Skin of body (tissue), 2 donors: ENCODE data around the gene FGFRL1. TPM values are rescaled to one million over a fixed set of nuclear protein-coding genes. Genes with fewer than 3 reads are reported as not detected.

Experiments used
- DNase-seq: peaks from one replicate; lab custom pipeline; 2025; lab: John Stamatoyannopoulos, UW
- total RNA-seq: library from RNA; depleted of rRNA; stranded (reverse); fragments of >200 nt; gene quantifications from one replicate; pipeline ENCODE4 v1.2.3, GENCODE V29; 2014

FGFRL1 gene
- total RNA-seq: 15.0 TPM

- DNase-seq: peak; percentile 70
Measured at GRCh38 chr4:1011022-1011665, at the start of gene FGFRL1. FGFRL1 (plus strand) TSS chr4:1011626; CDS start chr4:1012486, 860 bp downstream.

GRCh38 chr4:962231-963208 is 48.9 kb upstream of the FGFRL1 start:
- no peak for DNase-seq

GRCh38 chr4:963276-964225 is 47.9 kb upstream of the FGFRL1 start:
- DNase-seq: no peak

GRCh38 chr4:964346-965025 is 46.9 kb upstream of the FGFRL1 start:
- no peak for DNase-seq

- DNase-seq: no peak
Measured at GRCh38 chr4:965048-965765, 46.2 kb upstream of the FGFRL1 start.

- no peak for DNase-seq
Measured at GRCh38 chr4:965766-966134, 45.7 kb upstream of the FGFRL1 start.

- no peak for DNase-seq
Measured at GRCh38 chr4:966266-967112, 44.9 kb upstream of the FGFRL1 start.

- no peak for DNase-seq
Measured at GRCh38 chr4:967113-968104, 44.0 kb upstream of the FGFRL1 start.

GRCh38 chr4:968221-968620 is 43.2 kb upstream of the FGFRL1 start:
- no peak for DNase-seq

GRCh38 chr4:968621-969394 is 42.6 kb upstream of the FGFRL1 start:
- DNase-seq: no peak

GRCh38 chr4:970046-970745 is 41.2 kb upstream of the FGFRL1 start:
- no peak for DNase-seq

- no peak for DNase-seq
Measured at GRCh38 chr4:970854-971520, 40.4 kb upstream of the FGFRL1 start.

- no peak for DNase-seq
Measured at GRCh38 chr4:971666-972500, 39.5 kb upstream of the FGFRL1 start.

GRCh38 chr4:972651-973424 is 38.6 kb upstream of the FGFRL1 start:
- DNase-seq: no peak
